K562 (cell line): ENCODE results near the gene CEP89. TPM values are rescaled to one million over a fixed set of nuclear protein-coding genes. Genes with fewer than 3 reads are reported as not detected.

Experiments
- BACH1 ChIP-seq: fragments of 200-800 bp; sonication (Bioruptor generic); IDR thresholded peaks from 2 replicates; pipeline ENCODE4 v1.6.1; 2016; ENCODE audit warnings: missing genetic modification characterization, missing compliant biosample characterization
- CREBBP ChIP-seq: IDR thresholded peaks from one replicate; pipeline ENCODE4 v1.6.1; 2012; ENCODE audit warnings: low read depth, mild to moderate bottlenecking, control low read depth, inconsistent platforms, low read length
- DMBX1 ChIP-seq: fragments of 250-450 bp; sonication (Bioruptor Pico); IDR thresholded peaks from 2 replicates; pipeline ENCODE4 v1.8.0; 2022; ENCODE audit warnings: inconsistent platforms, mild to moderate bottlenecking, moderate library complexity, borderline replicate concordance
- E2F3 ChIP-seq: fragments of 250-450 bp; sonication (Bioruptor Pico); IDR thresholded peaks from 2 replicates; pipeline ENCODE4 v1.4.0; 2020; ENCODE audit warnings: mild to moderate bottlenecking
- IRF1 ChIP-seq: sonication (generic); formaldehyde crosslinking; IDR thresholded peaks from 2 replicates; pipeline ENCODE4 v1.8.0; 2022; ENCODE audit warnings: missing genetic modification reagents, mild to moderate bottlenecking, borderline replicate concordance
- KHSRP ChIP-seq: fragments of 450-650 bp; IDR thresholded peaks from 2 replicates; pipeline ENCODE4 v1.6.1; 2017
- NFXL1 ChIP-seq: fragments of 450-650 bp; formaldehyde crosslinking; IDR thresholded peaks from 2 replicates; pipeline ENCODE4 v1.4.0; 2021; ENCODE audit warnings: mild to moderate bottlenecking
- NR0B1 ChIP-seq: fragments of 450-650 bp; IDR thresholded peaks from one replicate; pipeline ENCODE4 v1.6.1; 2018; ENCODE audit warnings: mild to moderate bottlenecking, moderate library complexity; ENCODE audit not compliant: partially characterized antibody
- POLR2G ChIP-seq: fragments of 200-400 bp; formaldehyde crosslinking; IDR thresholded peaks from 2 replicates; pipeline ENCODE4 v1.6.1; 2017; ENCODE audit warnings: low read depth, mild to moderate bottlenecking, antibody characterized with exemption, low read length, moderate library complexity
- RREB1 ChIP-seq: fragments of 250-450 bp; sonication (Bioruptor Pico); IDR thresholded peaks from 2 replicates; pipeline ENCODE4 v1.4.0; 2020
- SMARCB1 ChIP-seq: IDR thresholded peaks from 2 replicates; pipeline ENCODE4 v1.6.1; 2011; ENCODE audit warnings: improper control_type of control experiment, low read depth; ENCODE audit not compliant: insufficient read length
- SRF ChIP-seq, 2 experiments: fragments of 250-450, 450-650 bp in 1 of 2; sonication (Bioruptor Pico) in 1 of 2; sonication (generic) in 1 of 2; formaldehyde crosslinking; IDR thresholded peaks; 2 replicates each; pipeline versions ENCODE4 v1.5.0 to v1.5.1; 2020 to 2022; ENCODE audit warnings: mild to moderate bottlenecking in 1 of 2, missing genetic modification reagents in 1 of 2
- XRCC5 ChIP-seq: fragments of 200-400 bp; formaldehyde crosslinking; IDR thresholded peaks from 2 replicates; pipeline ENCODE4 v1.6.1; 2017; ENCODE audit warnings: low read depth, mild to moderate bottlenecking, low read length
- ZBTB7A ChIP-seq: IDR thresholded peaks from 2 replicates; pipeline ENCODE4 v1.6.1; 2011; ENCODE audit warnings: low read depth, mild to moderate bottlenecking, low read length, moderate library complexity, borderline replicate concordance; ENCODE audit not compliant: control insufficient read depth
- ZNF316 ChIP-seq: fragments of 450-650 bp; IDR thresholded peaks from 2 replicates; pipeline ENCODE4 v1.6.1; 2016
- ZNF324 ChIP-seq: fragments of 250-450 bp; sonication (Bioruptor Pico); IDR thresholded peaks from 2 replicates; pipeline ENCODE4 v1.4.0; 2020; ENCODE audit warnings: mild to moderate bottlenecking
- ZNF655 ChIP-seq: fragments of 250-450 bp; sonication (Bioruptor Pico); IDR thresholded peaks from 2 replicates; pipeline ENCODE4 v1.5.0; 2021
- ZNF830 ChIP-seq: fragments of 250-450 bp; sonication (Bioruptor Pico); IDR thresholded peaks from 2 replicates; pipeline ENCODE4 v1.5.0; 2021; ENCODE audit warnings: mild to moderate bottlenecking
- ZZZ3 ChIP-seq: fragments of 450-650 bp; IDR thresholded peaks from 2 replicates; pipeline ENCODE4 v1.6.1; 2016; ENCODE audit warnings: antibody characterized with exemption, mild to moderate bottlenecking, moderate library complexity
- polyA plus RNA-seq, 8 experiments: library from polyadenylated mRNA; depleted of rRNA in 4 of 8; stranded (reverse) in 5 of 8; unstranded in 3 of 8; fragments of >200 nt; fragmentation: Nextera tagmentation in 2 of 8; fragmentation: Illumina TruSeq in 1 of 8; extraction: Ambion mirVana in 2 of 8; extraction: Trizol in 1 of 8; gene quantifications; 2 replicates each; pipeline versions ENCODE4 v1.2.1 to v1.2.3, GENCODE V29; 2011 to 2014; ENCODE audit warnings: inconsistent platforms in 1 of 8, missing spikeins in 1 of 8
- total RNA-seq, 7 experiments: library from RNA; depleted of rRNA in 6 of 7; stranded (reverse); fragments of >200 nt in 6 of 7; fragmentation: Illumina TruSeq in 2 of 7; extraction: Trizol in 2 of 7; gene quantifications; 2 replicates each; pipeline versions ENCODE4 v1.2.1 to v1.2.3, GENCODE V29; 2011 to 2021; ENCODE audit warnings: low replicate concordance in 1 of 7

Gene CEP89
- total and polyA plus RNA-seq, 9 of the 15 experiments (the other 6 are each of a cell fraction or from before 2014, with no cell fraction given), result 5.5 to 15.0 (median 7.2) TPM

- TF ChIP-seq CREBBP (no peak), E2F3 (CRISPR knock-in tag) (peak; percentile 3; the same call in 1 of the 2 replicates), ZNF324 (CRISPR knock-in tag) (no peak), BACH1 (tag) (no peak), NR0B1 (no peak), DMBX1 (CRISPR knock-in tag) (no peak), NFXL1 (CRISPR knock-in tag) (no peak), POLR2G (peak; percentile 88), ZZZ3 (no peak), ZNF830 (CRISPR knock-in tag) (no peak), XRCC5 (peak; percentile 75), ZNF655 (CRISPR knock-in tag) (no peak), IRF1 (no peak), ZBTB7A (no peak; the same call in 1 of the 2 replicates), ZNF316 (no peak), KHSRP (no peak), RREB1 (CRISPR knock-in tag) (0 out of 2 replicates have a peak, but pooled peaks have one; percentile 68), SMARCB1 (no peak), SRF (CRISPR knock-in tag; IDR thresholded peaks at IDR 0.05) (peak in 1 of 2 experiments; percentile 75; a peak in 1 of 4 replicates)
Observed at GRCh38 chr19:32971715-32972540, at the start of gene CEP89, which contains the start of gene FAAP24 (continued).
